Neural progenitor cell (in vitro differentiated cells): ENCODE measurements around the gene RFX7.

Experiments
- CTCF ChIP-seq: fragments of 200-600 bp; sonication (generic); IDR thresholded peaks from 2 replicates; pipeline ENCODE4 v1.5.1; 2017; ENCODE audit warnings: antibody characterized with exemption, mild to moderate bottlenecking
- EZH2 ChIP-seq: fragments of 200-600 bp; sonication (generic); IDR thresholded peaks from 2 replicates; pipeline ENCODE4 v1.6.1; 2017; ENCODE audit warnings: antibody characterized with exemption, mild to moderate bottlenecking, moderate library complexity

GRCh38 chr15:56227306-56227705, 16.4 kb downstream of the RFX7 start:
- TF ChIP-seq CTCF (no peak), EZH2 (no peak)
